Fibroblast of lung (primary cell): ENCODE results near the gene ATG12. TPM values are rescaled to one million over a fixed set of nuclear protein-coding genes. Genes with fewer than 3 reads are reported as not detected.
"Not testable (repeated sequence)": the region's sequence is repeated elsewhere in the genome, so short reads cannot be mapped to it uniquely, and the experiment has no call there.

Experiments
- DNase-seq, 2 donors: peaks; one replicate each; pipeline versions ENCODE4 v3.0.0 to v3.0.0-alpha.2; 2010; ENCODE audit warnings: low read depth in 2 of 2
- H2AFZ ChIP-seq: 2 replicates; pipeline ENCODE4 v1.5.1; 2012; ENCODE audit warnings: low read length, control low read depth, inconsistent platforms
- H3K27ac ChIP-seq: 2 replicates; pipeline ENCODE4 v1.5.1; 2011; ENCODE audit warnings: low read length, control low read depth; ENCODE audit not compliant: insufficient read depth
- H3K27me3 ChIP-seq: 2 replicates; pipeline ENCODE4 v1.5.1; 2011; ENCODE audit warnings: mild to moderate bottlenecking, low read length; ENCODE audit not compliant: control insufficient read depth, insufficient read depth
- H3K36me3 ChIP-seq: 2 replicates; pipeline ENCODE4 v1.5.1; 2011; ENCODE audit warnings: low read length; ENCODE audit not compliant: control insufficient read depth, insufficient read depth
- H3K4me1 ChIP-seq: 2 replicates; pipeline ENCODE4 v1.5.1; 2011; ENCODE audit warnings: low read length; ENCODE audit not compliant: control insufficient read depth, insufficient read depth; ENCODE audit errors: extremely low read depth
- H3K4me2 ChIP-seq: 2 replicates; pipeline ENCODE4 v1.5.1; 2011; ENCODE audit warnings: low read length, control low read depth; ENCODE audit not compliant: insufficient read depth; ENCODE audit errors: extremely low read depth
- H3K4me3 ChIP-seq, 4 experiments: fragments of 200-600 bp in 1 of 4; sonication (generic) in 1 of 4; replicated peaks in 1 of 4; 2 replicates each; pipeline ENCODE4 v1.5.1; 2011 to 2016; ENCODE audit warnings: low read length in 4 of 4, low read depth in 3 of 4, mild to moderate bottlenecking in 3 of 4, control low read depth in 2 of 4, inconsistent platforms in 1 of 4, mixed read lengths in 1 of 4; ENCODE audit not compliant: insufficient read depth in 1 of 4; ENCODE audit errors: control extremely low read depth in 1 of 4
- H3K79me2 ChIP-seq: 2 replicates; pipeline ENCODE4 v1.5.1; 2012; ENCODE audit warnings: mild to moderate bottlenecking, low read length, inconsistent platforms; ENCODE audit not compliant: control insufficient read depth, insufficient read depth
- H3K9ac ChIP-seq: 2 replicates; pipeline ENCODE4 v1.5.1; 2011; ENCODE audit warnings: mild to moderate bottlenecking, low read length, control low read depth; ENCODE audit not compliant: insufficient read depth
- H3K9me3 ChIP-seq: 2 replicates; pipeline ENCODE4 v1.5.1; 2012; ENCODE audit warnings: low read depth, low read length; ENCODE audit not compliant: control insufficient read depth, insufficient read depth
- H4K20me1 ChIP-seq: 2 replicates; pipeline ENCODE4 v1.5.1; 2011; ENCODE audit warnings: low read length; ENCODE audit not compliant: control insufficient read depth, insufficient read depth; ENCODE audit errors: extremely low read depth
- CTCF ChIP-seq, 2 donors: IDR thresholded peaks in 1 of 2; conservative IDR thresholded peaks in 1 of 2; 1 replicate in 1 of 2; 2 replicates in 1 of 2; pipeline ENCODE4 v1.5.1; 2011 to 2012; ENCODE audit warnings: low read length in 2 of 2, control low read depth in 1 of 2, inconsistent platforms in 1 of 2, low read depth in 1 of 2, mild to moderate bottlenecking in 1 of 2
- EZH2 ChIP-seq: IDR thresholded peaks from 2 replicates; pipeline ENCODE4 v1.5.1; 2012; ENCODE audit warnings: low read length, control low read depth, mild to moderate bottlenecking; ENCODE audit errors: missing control alignments
- polyA minus RNA-seq: library from RNA; depleted of rRNA, polyadenylated mRNA; stranded (reverse); fragments of >200 nt; gene quantifications from 2 replicates; pipeline ENCODE4 v1.2.3, GENCODE V29; 2011; ENCODE audit warnings: low replicate concordance
- polyA plus RNA-seq, 2 donors: library from polyadenylated mRNA; depleted of rRNA in 1 of 2; stranded (reverse) in 1 of 2; unstranded in 1 of 2; fragments of >200 nt; gene quantifications; 2 replicates each; pipeline ENCODE4 v1.2.1, GENCODE V29; 2011 to 2012; ENCODE audit warnings: missing spikeins in 1 of 2
- total RNA-seq: library from RNA; depleted of rRNA; stranded (reverse); fragments of >200 nt; gene quantifications from 2 replicates; pipeline ENCODE4 v1.2.1, GENCODE V29; 2014

ATG12 gene
- total RNA-seq: 37.2 and 38.8 TPM in 2 replicates
- polyA plus RNA-seq: 93.0 and 117 TPM in 2 replicates
- polyA plus RNA-seq (2012): 53.8 and 64.3 TPM in 2 replicates
- 4.7 and 5.8 TPM in 2 replicates for polyA minus RNA-seq

GRCh38 chr5:115841382-115842088, at the start of gene ATG12, which contains the start of gene AP3S1:
Gene ATG12, minus strand, starts transcription at chr5:115841565. Its CDS starts 13 bp downstream, at chr5:115841552.
Gene AP3S1, plus strand, starts transcription at chr5:115841935. Its CDS starts 103 bp downstream, at chr5:115842038.
- peaks cover 2% of the 10 kb centered on the region for H4K20me1 ChIP-seq
- H3K4me3 ChIP-seq: peak within 1 kb of the TSS; percentile 75 to 95 (median 90)

GRCh38 chr5:115888027-115888426, 46.7 kb upstream of the ATG12 start:
- TF ChIP-seq EZH2: no peak
- peak in 1 of 2 donors; percentile 23 for TF ChIP-seq CTCF (conservative IDR thresholded peaks at IDR 0.05 in 1 of 2, IDR thresholded peaks at IDR 0.05 in 1 of 2; ENCODE audit: low read depth in 1 of 2, low read length in 2 of 2)
- no peak overlapping the region for H3K4me2 ChIP-seq
- peak; percentile 13 to 67 for DNase-seq

More at GRCh38 chr5:115841382-115842088, at the start of gene ATG12, which contains the start of gene AP3S1:
- peak within 1 kb of the TSS; percentile 89 for H3K9ac ChIP-seq
- no peaks in the 10 kb centered on the region for H3K9me3 ChIP-seq
- peak; percentile 93 to 94 for DNase-seq
- no peaks in the 10 kb centered on the region for H3K27me3 ChIP-seq
- peak within 1 kb of the TSS; percentile 96 for H3K4me2 ChIP-seq
- peak within 1 kb of the TSS; percentile 97 for H3K27ac ChIP-seq
- H3K79me2 ChIP-seq: peaks cover 81% of the 10 kb centered on the region
- peak within 1 kb of the TSS; percentile 100 for H2AFZ ChIP-seq
- H3K4me1 ChIP-seq: peaks cover 7% of the 10 kb centered on the region
- H3K36me3 ChIP-seq: no peaks in the 10 kb centered on the region
- TF ChIP-seq CTCF (conservative IDR thresholded peaks at IDR 0.05 in 1 of 2, IDR thresholded peaks at IDR 0.05 in 1 of 2; ENCODE audit: low read depth in 1 of 2, low read length in 2 of 2): no peak
- no peak for TF ChIP-seq EZH2

GRCh38 chr5:115885208-115885607, 43.8 kb upstream of the ATG12 start:
- not testable (repeated sequence) for H2AFZ ChIP-seq, H3K27ac ChIP-seq, H3K4me2 ChIP-seq, H3K4me1 ChIP-seq, DNase-seq, H4K20me1 ChIP-seq, H3K9ac ChIP-seq, H3K27me3 ChIP-seq, H3K36me3 ChIP-seq, H3K79me2 ChIP-seq, H3K9me3 ChIP-seq, H3K4me3 ChIP-seq

More at GRCh38 chr5:115888027-115888426, 46.7 kb upstream of the ATG12 start:
- H3K9me3 ChIP-seq: no peaks in the 10 kb centered on the region
- no peak overlapping the region for H2AFZ ChIP-seq
- no peaks in the 10 kb centered on the region for H3K79me2 ChIP-seq
- H3K4me3 ChIP-seq: no peak overlapping the region
- H3K9ac ChIP-seq: no peak overlapping the region
- no peaks in the 10 kb centered on the region for H4K20me1 ChIP-seq
- no peaks in the 10 kb centered on the region for H3K4me1 ChIP-seq
- H3K36me3 ChIP-seq: no peaks in the 10 kb centered on the region
- H3K27me3 ChIP-seq: no peaks in the 10 kb centered on the region
- H3K27ac ChIP-seq: no peak overlapping the region
